HG03565 (cell line): ENCODE measurements around the gene PLCL1.

ENCODE experiments used
- ATAC-seq: cut with Tn5 transposase; IDR thresholded peaks from one replicate; pipeline ENCODE4 v1.9.1; 2021; ENCODE audit warnings: mild to moderate bottlenecking, moderate library complexity; ENCODE audit not compliant: unreplicated experiment

The PLCL1 gene

GRCh38 chr2:198098918-198099317 is 294.5 kb downstream of the PLCL1 start:
- no peak for ATAC-seq

- no peak for ATAC-seq
These were observed 296.0 kb downstream of the PLCL1 start for GRCh38 chr2:198100346-198100745.

GRCh38 chr2:198101688-198102087 is 297.3 kb downstream of the PLCL1 start:
- no peak for ATAC-seq

GRCh38 chr2:198102120-198102519 is 297.7 kb downstream of the PLCL1 start:
- ATAC-seq: no peak

GRCh38 chr2:198102856-198103255 is 298.5 kb downstream of the PLCL1 start:
- ATAC-seq: no peak

GRCh38 chr2:198106621-198107385 is 302.4 kb downstream of the PLCL1 start:
- no peak for ATAC-seq

GRCh38 chr2:198113316-198113715 is 308.9 kb downstream of the PLCL1 start:
- no peak for ATAC-seq

- ATAC-seq: no peak
These were observed 309.7 kb downstream of the PLCL1 start for GRCh38 chr2:198114064-198114463.

- no peak for ATAC-seq
These were observed 310.8 kb downstream of the PLCL1 start for GRCh38 chr2:198115201-198115600.

GRCh38 chr2:198116756-198117155 is 312.4 kb downstream of the PLCL1 start:
- ATAC-seq: no peak

- ATAC-seq: no peak
These were observed 313.1 kb downstream of the PLCL1 start for GRCh38 chr2:198117406-198118041.

- ATAC-seq: peak; percentile 79
These were observed 323.2 kb downstream of the PLCL1 start for GRCh38 chr2:198127627-198128026.

GRCh38 chr2:198129609-198130008 is 325.2 kb downstream of the PLCL1 start:
- ATAC-seq: no peak

GRCh38 chr2:198134293-198134955 is 330.0 kb downstream of the PLCL1 start:
- no peak for ATAC-seq

- no peak for ATAC-seq
These were observed 331.1 kb downstream of the PLCL1 start for GRCh38 chr2:198135481-198135934.

- no peak for ATAC-seq
These were observed 331.7 kb downstream of the PLCL1 start for GRCh38 chr2:198136142-198136541.

- ATAC-seq: no peak
These were observed 333.3 kb downstream of the PLCL1 start for GRCh38 chr2:198137733-198138132.

GRCh38 chr2:198141726-198142125 is 337.3 kb downstream of the PLCL1 start:
- no peak for ATAC-seq

GRCh38 chr2:198143156-198143555 is 338.8 kb downstream of the PLCL1 start:
- no peak for ATAC-seq

- ATAC-seq: no peak
These were observed 339.4 kb downstream of the PLCL1 start for GRCh38 chr2:198143793-198144192.

GRCh38 chr2:198144660-198145059 is 340.3 kb downstream of the PLCL1 start:
- no peak for ATAC-seq
